SIG-M5 (cell line): ENCODE results near the gene UBAC1.
"Not testable (repeated sequence)": the region's sequence is repeated elsewhere in the genome, so short reads cannot be mapped to it uniquely, and the experiment has no call there.

Experiments
- DNase-seq: peaks from one replicate; lab custom pipeline; 2025; lab: John Stamatoyannopoulos, UW

Gene UBAC1

GRCh38 chr9:135921749-135922310 lies 39.3 kb downstream of the UBAC1 start:
- DNase-seq, result no peak

- no peak for DNase-seq
These were observed 40.1 kb downstream of the UBAC1 start for GRCh38 chr9:135920973-135921585.

- no peak for DNase-seq
These were observed 40.8 kb downstream of the UBAC1 start for GRCh38 chr9:135920256-135920930.

- DNase-seq, result no peak
These were observed 41.8 kb downstream of the UBAC1 start for GRCh38 chr9:135919318-135919890.

- DNase-seq, result not testable (repeated sequence)
These were observed 44.9 kb downstream of the UBAC1 start for GRCh38 chr9:135916227-135916626.

GRCh38 chr9:135914921-135915320 lies 46.3 kb downstream of the UBAC1 start:
- DNase-seq, result no peak

GRCh38 chr9:135911233-135911632 lies 49.9 kb downstream of the UBAC1 start:
- DNase-seq, result not testable (repeated sequence)

GRCh38 chr9:135910757-135911156 lies 50.4 kb downstream of the UBAC1 start:
- no peak for DNase-seq

- no peak for DNase-seq
These were observed 51.0 kb downstream of the UBAC1 start for GRCh38 chr9:135910216-135910615.

GRCh38 chr9:135909371-135909770 lies 51.8 kb downstream of the UBAC1 start:
- no peak for DNase-seq

GRCh38 chr9:135908754-135909204 lies 52.4 kb downstream of the UBAC1 start:
- DNase-seq, result no peak

- DNase-seq, result no peak
These were observed 53.0 kb downstream of the UBAC1 start for GRCh38 chr9:135908093-135908753.

- DNase-seq, result no peak
These were observed 53.6 kb downstream of the UBAC1 start, which contains the start of gene CAMSAP1 for GRCh38 chr9:135907431-135908092. CAMSAP1 (minus strand) TSS chr9:135907546; CDS start chr9:135907159, 387 bp downstream.

- no peak for DNase-seq
These were observed 54.2 kb downstream of the UBAC1 start for GRCh38 chr9:135907006-135907430.

- no peak for DNase-seq
These were observed 54.7 kb downstream of the UBAC1 start for GRCh38 chr9:135906291-135907005.

GRCh38 chr9:135905380-135906258 lies 55.6 kb downstream of the UBAC1 start:
- DNase-seq, result no peak

- no peak for DNase-seq
These were observed 57.2 kb downstream of the UBAC1 start for GRCh38 chr9:135903786-135904520.

GRCh38 chr9:135903358-135903656 lies 57.9 kb downstream of the UBAC1 start:
- no peak for DNase-seq

GRCh38 chr9:135902655-135903357 lies 58.4 kb downstream of the UBAC1 start:
- no peak for DNase-seq
